MM.1S (cell line): Measurements from ENCODE around the gene ACAA1.

ENCODE experiments used
- DNase-seq: peaks from one replicate; pipeline ENCODE4 v3.0.0-alpha.2; 2015
- H2AFZ ChIP-seq: fragments of 300-600 bp; sonication (generic); 2 replicates; pipeline ENCODE4 v1.6.0; 2016; ENCODE audit warnings: antibody characterized with exemption, low read length
- H3F3A ChIP-seq: fragments of 300-600 bp; sonication (generic); 2 replicates; pipeline ENCODE4 v1.6.1; 2016; ENCODE audit warnings: mild to moderate bottlenecking, antibody characterized with exemption, low read length, moderate library complexity, mixed read lengths; ENCODE audit not compliant: insufficient read depth
- H3K27ac ChIP-seq: fragments of 300-600 bp; sonication (generic); 2 replicates; pipeline ENCODE4 v1.5.1; 2016; ENCODE audit warnings: mild to moderate bottlenecking, low read length
- H3K27me3 ChIP-seq: fragments of 300-600 bp; sonication (generic); replicated peaks from 2 replicates; pipeline ENCODE4 v1.6.0; 2016; ENCODE audit warnings: low read length; ENCODE audit not compliant: insufficient read depth
- H3K36me3 ChIP-seq: fragments of 300-600 bp; sonication (generic); replicated peaks from 2 replicates; pipeline ENCODE4 v1.6.1; 2016; ENCODE audit warnings: mild to moderate bottlenecking, low read length, mixed read lengths; ENCODE audit not compliant: insufficient read depth
- H3K4me1 ChIP-seq: fragments of 300-600 bp; sonication (generic); 2 replicates; pipeline ENCODE4 v1.6.1; 2016; ENCODE audit warnings: low read length, mixed read lengths
- H3K4me2 ChIP-seq: fragments of 300-600 bp; sonication (generic); 2 replicates; pipeline ENCODE4 v1.6.0; 2016; ENCODE audit warnings: low read depth, low read length
- H3K4me3 ChIP-seq: fragments of 300-600 bp; sonication (generic); 2 replicates; pipeline ENCODE4 v1.5.1; 2016; ENCODE audit warnings: low read length, mixed read lengths
- H3K79me2 ChIP-seq: fragments of 300-600 bp; sonication (generic); 2 replicates; pipeline ENCODE4 v1.6.1; 2016; ENCODE audit warnings: mixed run types, low read length, mixed read lengths
- H3K9ac ChIP-seq: fragments of 300-600 bp; sonication (generic); 2 replicates; pipeline ENCODE4 v1.6.1; 2016; ENCODE audit warnings: low read length, mixed read lengths
- H3K9me2 ChIP-seq: fragments of 300-600 bp; sonication (generic); replicated peaks from 2 replicates; pipeline ENCODE4 v1.6.1; 2016; ENCODE audit warnings: mild to moderate bottlenecking, low read length, mixed read lengths; ENCODE audit not compliant: insufficient read depth
- H3K9me3 ChIP-seq: fragments of 300-600 bp; sonication (generic); replicated peaks from 2 replicates; pipeline ENCODE4 v1.6.1; 2016; ENCODE audit warnings: mild to moderate bottlenecking, low read length, mixed read lengths; ENCODE audit not compliant: insufficient read depth
- H4K20me1 ChIP-seq: fragments of 300-600 bp; sonication (generic); 2 replicates; pipeline ENCODE4 v1.6.1; 2016; ENCODE audit warnings: mild to moderate bottlenecking, low read length, moderate library complexity, mixed read lengths; ENCODE audit not compliant: insufficient read depth
- EZH2 ChIP-seq: fragments of 300-600 bp; sonication (generic); optimal IDR thresholded peaks from 2 replicates; pipeline ENCODE3; 2017; ENCODE audit warnings: low read depth, mild to moderate bottlenecking, antibody characterized with exemption, low read length, mixed read lengths
- EZH2phosphoT487 ChIP-seq: fragments of 300-600 bp; sonication (generic); IDR thresholded peaks from 2 replicates; pipeline ENCODE4 v1.6.1; 2018; ENCODE audit warnings: antibody characterized with exemption, low read length
- TF ChIP-seq, protein P1 (sequence below): fragments of 300-600 bp; sonication (generic); IDR thresholded peaks from 2 replicates; pipeline ENCODE4 v1.5.1; 2016; ENCODE audit warnings: antibody characterized with exemption, low read length, mixed read lengths

Gene ACAA1

DNA sequence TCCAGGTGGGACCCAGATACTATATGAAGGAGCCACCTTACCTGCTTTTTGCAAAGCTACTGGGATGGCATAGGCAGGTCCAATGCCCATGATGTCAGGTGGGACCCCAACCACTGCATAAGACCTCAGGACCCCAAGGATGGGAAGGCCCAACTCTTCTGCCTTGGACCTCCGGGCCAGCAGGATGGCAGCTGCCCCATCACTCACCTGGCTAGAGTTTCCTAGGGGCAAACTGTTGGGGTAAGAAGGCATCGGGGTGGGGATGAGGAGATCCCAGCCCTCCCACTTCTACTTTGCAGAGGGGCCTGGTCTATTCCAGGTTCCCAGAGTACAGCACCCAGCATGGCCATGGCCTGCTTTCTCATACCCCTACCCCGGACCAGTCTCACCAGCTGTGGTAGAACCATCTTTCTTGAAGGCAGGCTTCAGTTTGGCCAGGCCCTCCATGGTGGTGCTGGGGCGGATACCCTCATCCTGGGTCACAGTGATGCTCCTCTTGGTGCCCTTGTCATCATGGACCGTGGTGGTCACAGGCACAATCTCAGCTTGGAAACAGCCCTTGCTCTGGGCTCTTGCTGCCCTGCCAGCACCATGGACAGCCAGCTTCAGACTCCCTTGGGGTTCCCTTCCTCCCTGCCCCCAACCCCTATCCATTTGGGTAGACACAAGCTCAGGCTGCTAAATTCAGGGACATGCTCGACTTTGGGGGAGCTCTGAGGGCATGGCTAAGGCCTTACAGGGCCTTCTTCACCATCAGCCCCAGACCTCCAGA, 10.6 kb downstream of the ACAA1 start:
- Histone ChIP-seq H3K4me3 (no peak overlapping the region), H3K79me2 (no peaks in the 10 kb centered on the region), H3K9ac (no peak overlapping the region), H3F3A (no peaks in the 10 kb centered on the region), H2AFZ (no peak overlapping the region), H3K27ac (no peak overlapping the region), H3K4me1 (no peaks in the 10 kb centered on the region), H3K36me3 (no peaks in the 10 kb centered on the region; the same call in 1 of the 2 replicates), H3K9me3 (no peaks in the 10 kb centered on the region), H3K9me2 (no peaks in the 10 kb centered on the region), H3K4me2 (no peak overlapping the region), H3K27me3 (no peaks in the 10 kb centered on the region), H4K20me1 (no peaks in the 10 kb centered on the region)
- no peak for DNase-seq
- TF ChIP-seq, protein P1, sequence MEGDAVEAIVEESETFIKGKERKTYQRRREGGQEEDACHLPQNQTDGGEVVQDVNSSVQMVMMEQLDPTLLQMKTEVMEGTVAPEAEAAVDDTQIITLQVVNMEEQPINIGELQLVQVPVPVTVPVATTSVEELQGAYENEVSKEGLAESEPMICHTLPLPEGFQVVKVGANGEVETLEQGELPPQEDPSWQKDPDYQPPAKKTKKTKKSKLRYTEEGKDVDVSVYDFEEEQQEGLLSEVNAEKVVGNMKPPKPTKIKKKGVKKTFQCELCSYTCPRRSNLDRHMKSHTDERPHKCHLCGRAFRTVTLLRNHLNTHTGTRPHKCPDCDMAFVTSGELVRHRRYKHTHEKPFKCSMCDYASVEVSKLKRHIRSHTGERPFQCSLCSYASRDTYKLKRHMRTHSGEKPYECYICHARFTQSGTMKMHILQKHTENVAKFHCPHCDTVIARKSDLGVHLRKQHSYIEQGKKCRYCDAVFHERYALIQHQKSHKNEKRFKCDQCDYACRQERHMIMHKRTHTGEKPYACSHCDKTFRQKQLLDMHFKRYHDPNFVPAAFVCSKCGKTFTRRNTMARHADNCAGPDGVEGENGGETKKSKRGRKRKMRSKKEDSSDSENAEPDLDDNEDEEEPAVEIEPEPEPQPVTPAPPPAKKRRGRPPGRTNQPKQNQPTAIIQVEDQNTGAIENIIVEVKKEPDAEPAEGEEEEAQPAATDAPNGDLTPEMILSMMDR = no peak
- no peak for TF ChIP-seq EZH2phosphoT487
- TF ChIP-seq EZH2 = no peak

DNA sequence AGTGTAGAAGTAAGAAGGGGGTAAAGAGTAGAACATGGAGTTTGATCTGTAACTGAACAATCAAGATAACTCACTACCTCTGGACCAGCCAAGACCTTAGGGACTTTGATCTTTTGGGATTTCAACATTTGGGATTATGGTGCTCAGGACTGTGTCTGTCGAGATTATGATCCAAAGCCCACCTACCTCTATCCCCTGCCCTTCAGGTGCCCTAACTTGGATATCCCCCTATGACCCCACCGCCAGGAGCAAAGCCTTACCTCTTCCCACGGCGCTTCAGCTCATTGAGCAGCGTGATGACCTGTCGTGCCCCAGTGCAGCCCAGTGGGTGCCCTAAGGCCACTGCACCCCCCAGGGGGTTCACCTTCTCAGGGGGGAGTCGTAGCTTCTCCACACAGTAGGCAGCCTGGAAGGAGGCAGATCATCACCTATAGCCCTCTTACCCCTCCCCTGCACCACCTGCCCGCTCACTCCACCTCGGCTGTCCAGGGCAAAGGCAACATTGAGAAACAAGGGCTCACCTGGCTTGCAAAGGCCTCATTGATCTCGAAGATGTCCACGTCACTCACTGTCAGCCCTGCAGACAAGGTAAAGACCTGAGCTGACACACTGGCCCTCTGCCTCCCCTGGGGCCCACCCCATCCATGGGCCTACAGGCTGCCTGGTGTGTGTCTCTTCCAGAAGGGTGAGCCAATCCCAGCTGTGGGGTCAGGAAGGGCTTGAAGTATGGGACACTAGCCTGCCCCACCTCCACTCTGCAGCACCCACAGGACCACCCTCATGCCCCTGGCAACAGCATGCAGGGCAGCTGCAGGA, 11.4 kb downstream of the ACAA1 start:
- Histone ChIP-seq H3K4me2 (no peak overlapping the region), H3K4me3 (no peak overlapping the region), H3K79me2 (no peaks in the 10 kb centered on the region), H3K4me1 (no peaks in the 10 kb centered on the region), H4K20me1 (no peaks in the 10 kb centered on the region), H3K27me3 (no peaks in the 10 kb centered on the region), H3K9me3 (no peaks in the 10 kb centered on the region), H3F3A (no peaks in the 10 kb centered on the region), H3K9ac (no peak overlapping the region), H3K9me2 (no peaks in the 10 kb centered on the region), H2AFZ (no peak overlapping the region), H3K36me3 (no peaks in the 10 kb centered on the region; the same call in 1 of the 2 replicates), H3K27ac (no peak overlapping the region)
- no peak for DNase-seq
- no peak for TF ChIP-seq EZH2phosphoT487
- no peak for TF ChIP-seq EZH2
- TF ChIP-seq, protein P1 = no peak

DNA sequence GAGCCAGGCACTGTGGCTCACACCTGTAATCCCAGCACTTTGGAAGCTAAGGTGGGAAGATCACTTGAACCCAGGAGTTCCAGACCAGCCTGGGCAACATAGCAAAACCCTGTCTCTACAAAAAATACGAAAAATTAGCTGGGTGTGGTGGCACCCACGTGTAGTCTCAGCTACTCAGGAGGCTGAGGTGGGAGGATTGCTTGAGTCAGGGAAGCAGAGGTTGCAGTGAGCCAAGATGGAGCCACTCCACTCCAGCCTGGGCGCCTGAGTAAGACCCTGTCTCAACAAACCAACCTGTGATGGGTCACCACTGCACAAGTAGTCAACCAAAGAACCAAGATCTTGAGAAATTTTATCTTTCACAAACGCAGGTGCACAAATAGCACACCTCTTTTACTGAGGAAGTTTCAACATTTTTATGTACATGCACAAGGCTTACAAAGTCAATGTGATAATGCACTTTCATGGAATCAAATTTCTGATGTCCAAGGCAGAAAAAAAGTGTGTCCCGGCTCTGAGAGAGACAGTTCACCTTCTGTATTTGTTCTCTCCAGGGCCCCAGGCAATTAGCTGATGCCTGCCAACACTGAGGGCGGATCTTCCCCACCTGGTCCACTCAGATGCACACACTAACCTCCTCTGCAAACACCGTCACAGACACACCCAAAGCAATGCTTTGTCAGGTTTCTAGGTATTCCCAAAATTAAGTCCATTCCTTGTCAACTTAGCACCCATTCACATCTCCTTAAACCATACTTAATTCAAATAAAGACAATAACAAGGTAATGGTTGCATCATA, 12.4 kb downstream of the ACAA1 start:
- Histone ChIP-seq H3K9ac (no peak overlapping the region), H3K9me2 (no peaks in the 10 kb centered on the region), H3K79me2 (no peaks in the 10 kb centered on the region), H3K27me3 (no peaks in the 10 kb centered on the region), H4K20me1 (no peaks in the 10 kb centered on the region), H3K4me2 (no peak overlapping the region), H3K4me1 (no peaks in the 10 kb centered on the region), H3K36me3 (no peaks in the 10 kb centered on the region), H3F3A (no peaks in the 10 kb centered on the region), H3K9me3 (no peaks in the 10 kb centered on the region), H3K4me3 (no peak overlapping the region), H2AFZ (no peak overlapping the region), H3K27ac (no peak overlapping the region)
- TF ChIP-seq, protein P1 = no peak
- TF ChIP-seq EZH2 = no peak
- TF ChIP-seq EZH2phosphoT487 = no peak
- no peak for DNase-seq
